ENCODE data around the gene LRRC7. TPM values are rescaled to one million over a fixed set of nuclear protein-coding genes. Genes with fewer than 3 reads are reported as not detected.

LRRC7 gene
- total RNA-seq, 1 donor from 2014 or later: 0.94 TPM

DNA sequence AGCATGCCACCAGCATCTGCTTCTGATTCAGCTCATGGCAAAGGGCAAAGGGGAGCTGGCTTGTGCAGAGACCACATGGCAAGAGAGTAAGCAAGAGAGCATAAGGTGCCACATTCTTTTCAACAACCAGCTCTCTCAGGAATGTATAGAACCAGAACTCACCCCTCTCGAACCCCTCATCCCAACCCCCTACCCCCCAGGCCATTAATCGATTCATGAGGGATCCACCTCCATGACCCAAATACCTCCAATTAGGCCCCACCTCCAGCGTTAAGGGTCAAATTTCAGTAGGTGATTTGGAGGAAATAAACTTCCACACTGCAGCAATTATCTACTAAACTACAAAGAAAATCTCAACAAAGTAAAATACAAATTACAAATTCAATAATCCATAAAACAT is 32.2 kb upstream of the LRRC7 start:
- peaks cover 11% of the 10 kb centered on the region for H3K27me3 Mint-ChIP-seq (ENCODE audit: unreplicated experiment)
- no peak overlapping the region for H3K27ac Mint-ChIP-seq (ENCODE audit: unreplicated experiment)

DNA sequence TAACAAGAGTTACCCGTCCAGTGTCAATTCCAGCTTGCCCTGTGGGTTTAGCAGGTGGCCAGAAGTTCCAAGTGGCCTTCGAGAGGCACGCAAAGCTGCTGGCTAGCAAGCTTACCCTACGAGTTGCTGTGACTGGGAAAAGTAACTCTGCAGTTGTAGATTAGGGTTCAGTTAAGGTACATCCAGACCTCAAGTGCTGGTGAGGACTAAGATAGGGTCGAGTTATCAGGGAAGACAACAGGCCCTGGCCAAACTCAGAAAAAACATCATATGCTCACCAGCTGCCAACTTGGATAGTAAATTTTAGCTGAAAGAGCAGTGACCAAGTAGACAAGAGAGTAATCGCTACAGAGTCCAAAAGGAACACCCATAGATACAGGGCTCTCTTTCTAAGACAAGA is 27.7 kb upstream of the LRRC7 start:
- no peaks in the 10 kb centered on the region for H3K9me3 Mint-ChIP-seq (ENCODE audit: unreplicated experiment)
- no peak overlapping the region for H3K4me3 Mint-ChIP-seq (ENCODE audit: unreplicated experiment)
- DNase-seq (ENCODE audit: extremely low spot score, unreplicated experiment): no peak
- H3K36me3 Mint-ChIP-seq (ENCODE audit: unreplicated experiment): no peaks in the 10 kb centered on the region
- TF ChIP-seq, protein P1, sequence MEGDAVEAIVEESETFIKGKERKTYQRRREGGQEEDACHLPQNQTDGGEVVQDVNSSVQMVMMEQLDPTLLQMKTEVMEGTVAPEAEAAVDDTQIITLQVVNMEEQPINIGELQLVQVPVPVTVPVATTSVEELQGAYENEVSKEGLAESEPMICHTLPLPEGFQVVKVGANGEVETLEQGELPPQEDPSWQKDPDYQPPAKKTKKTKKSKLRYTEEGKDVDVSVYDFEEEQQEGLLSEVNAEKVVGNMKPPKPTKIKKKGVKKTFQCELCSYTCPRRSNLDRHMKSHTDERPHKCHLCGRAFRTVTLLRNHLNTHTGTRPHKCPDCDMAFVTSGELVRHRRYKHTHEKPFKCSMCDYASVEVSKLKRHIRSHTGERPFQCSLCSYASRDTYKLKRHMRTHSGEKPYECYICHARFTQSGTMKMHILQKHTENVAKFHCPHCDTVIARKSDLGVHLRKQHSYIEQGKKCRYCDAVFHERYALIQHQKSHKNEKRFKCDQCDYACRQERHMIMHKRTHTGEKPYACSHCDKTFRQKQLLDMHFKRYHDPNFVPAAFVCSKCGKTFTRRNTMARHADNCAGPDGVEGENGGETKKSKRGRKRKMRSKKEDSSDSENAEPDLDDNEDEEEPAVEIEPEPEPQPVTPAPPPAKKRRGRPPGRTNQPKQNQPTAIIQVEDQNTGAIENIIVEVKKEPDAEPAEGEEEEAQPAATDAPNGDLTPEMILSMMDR (IDR thresholded peaks at IDR 0.05): no peak
- H3K27me3 Mint-ChIP-seq (ENCODE audit: unreplicated experiment): peaks cover 18% of the 10 kb centered on the region
- no peak overlapping the region for H3K27ac Mint-ChIP-seq (ENCODE audit: unreplicated experiment)
- peaks cover 2% of the 10 kb centered on the region for H3K4me1 Mint-ChIP-seq (ENCODE audit: unreplicated experiment)

More for the DNA sequence above, 32.2 kb upstream of the LRRC7 start:
- Mint-ChIP-seq H3K4me3 (ENCODE audit: unreplicated experiment) (no peak overlapping the region), H3K4me1 (ENCODE audit: unreplicated experiment) (peaks cover 2% of the 10 kb centered on the region), H3K36me3 (ENCODE audit: unreplicated experiment) (no peaks in the 10 kb centered on the region), H3K9me3 (ENCODE audit: unreplicated experiment) (no peaks in the 10 kb centered on the region)
- no peak for DNase-seq (ENCODE audit: extremely low spot score, unreplicated experiment)
- TF ChIP-seq, protein P1 (IDR thresholded peaks at IDR 0.05): no peak

DNA sequence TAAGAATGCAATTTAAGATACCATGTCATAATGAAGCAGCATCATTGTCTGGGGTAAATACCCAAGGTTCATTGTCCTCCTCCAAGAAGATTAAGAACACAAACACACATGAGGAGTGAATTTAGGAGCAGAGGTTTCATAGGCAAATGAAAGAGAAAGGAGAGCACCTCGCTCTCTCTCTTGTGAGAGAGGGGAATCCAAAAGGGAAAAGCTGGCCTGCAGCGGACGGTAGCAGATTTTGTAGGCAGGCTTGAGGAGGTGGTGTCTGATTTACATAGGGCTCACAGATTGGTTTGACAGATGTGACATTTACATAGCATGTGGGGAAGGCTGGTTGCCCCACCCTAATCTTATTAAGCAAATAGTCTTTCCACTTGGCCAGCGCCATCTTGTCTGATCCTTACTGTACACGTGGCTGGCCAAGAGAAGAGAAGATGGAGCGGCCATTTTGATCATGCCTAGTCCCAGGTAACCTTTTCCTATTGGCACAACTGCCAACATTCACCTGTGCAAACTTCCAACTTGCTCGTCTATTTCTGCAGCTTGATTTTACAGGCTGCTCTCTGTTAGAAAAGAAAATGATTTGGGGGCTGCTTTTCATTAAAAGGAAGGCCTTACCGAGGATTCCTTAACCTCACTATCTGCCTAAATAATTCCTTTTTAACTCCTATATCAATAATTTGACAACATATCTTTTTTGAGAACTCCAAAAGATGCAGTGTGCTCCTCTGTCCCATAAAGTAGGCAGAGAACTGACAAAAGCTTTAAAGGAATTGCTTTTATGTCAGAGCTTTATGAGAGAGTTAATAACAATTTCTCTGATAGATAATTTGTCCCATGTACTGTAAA is 16.0 kb upstream of the LRRC7 start:
- TF ChIP-seq, protein P1 (IDR thresholded peaks at IDR 0.05): no peak
- Mint-ChIP-seq H3K9me3 (ENCODE audit: unreplicated experiment) (no peaks in the 10 kb centered on the region), H3K4me1 (ENCODE audit: unreplicated experiment) (no peaks in the 10 kb centered on the region), H3K27ac (ENCODE audit: unreplicated experiment) (no peak overlapping the region), H3K36me3 (ENCODE audit: unreplicated experiment) (no peaks in the 10 kb centered on the region), H3K27me3 (ENCODE audit: unreplicated experiment) (peaks cover 30% of the 10 kb centered on the region), H3K4me3 (ENCODE audit: unreplicated experiment) (no peak overlapping the region)
- no peak for DNase-seq (ENCODE audit: extremely low spot score, unreplicated experiment)

DNA sequence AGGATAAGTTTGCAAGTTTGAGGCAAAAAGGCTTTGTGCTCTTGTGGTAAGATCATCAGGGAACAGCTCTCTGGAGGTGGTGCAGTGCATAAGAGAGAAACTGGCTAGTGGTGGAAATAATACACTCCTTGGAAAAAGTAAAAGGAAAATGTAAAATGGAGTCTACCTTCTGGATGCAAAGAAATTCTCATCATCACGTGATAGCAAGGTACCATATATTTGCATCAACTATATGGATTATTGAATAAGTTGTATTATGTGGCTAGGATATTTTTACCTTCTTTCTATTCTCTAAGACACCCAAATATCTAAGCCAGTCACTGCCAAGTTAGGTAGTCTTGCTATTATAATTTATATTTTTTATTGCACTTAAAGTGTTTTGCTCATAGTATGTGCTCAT is 14.0 kb upstream of the LRRC7 start:
- H3K27ac Mint-ChIP-seq (ENCODE audit: unreplicated experiment): no peak overlapping the region
- peaks cover 9% of the 10 kb centered on the region for H3K9me3 Mint-ChIP-seq (ENCODE audit: unreplicated experiment)
- no peak overlapping the region for H3K4me3 Mint-ChIP-seq (ENCODE audit: unreplicated experiment)
- H3K27me3 Mint-ChIP-seq (ENCODE audit: unreplicated experiment): peaks cover 49% of the 10 kb centered on the region
- no peaks in the 10 kb centered on the region for H3K36me3 Mint-ChIP-seq (ENCODE audit: unreplicated experiment)
- no peak for DNase-seq (ENCODE audit: extremely low spot score, unreplicated experiment)
- TF ChIP-seq, protein P1 (IDR thresholded peaks at IDR 0.05): no peak
- no peaks in the 10 kb centered on the region for H3K4me1 Mint-ChIP-seq (ENCODE audit: unreplicated experiment)

DNA sequence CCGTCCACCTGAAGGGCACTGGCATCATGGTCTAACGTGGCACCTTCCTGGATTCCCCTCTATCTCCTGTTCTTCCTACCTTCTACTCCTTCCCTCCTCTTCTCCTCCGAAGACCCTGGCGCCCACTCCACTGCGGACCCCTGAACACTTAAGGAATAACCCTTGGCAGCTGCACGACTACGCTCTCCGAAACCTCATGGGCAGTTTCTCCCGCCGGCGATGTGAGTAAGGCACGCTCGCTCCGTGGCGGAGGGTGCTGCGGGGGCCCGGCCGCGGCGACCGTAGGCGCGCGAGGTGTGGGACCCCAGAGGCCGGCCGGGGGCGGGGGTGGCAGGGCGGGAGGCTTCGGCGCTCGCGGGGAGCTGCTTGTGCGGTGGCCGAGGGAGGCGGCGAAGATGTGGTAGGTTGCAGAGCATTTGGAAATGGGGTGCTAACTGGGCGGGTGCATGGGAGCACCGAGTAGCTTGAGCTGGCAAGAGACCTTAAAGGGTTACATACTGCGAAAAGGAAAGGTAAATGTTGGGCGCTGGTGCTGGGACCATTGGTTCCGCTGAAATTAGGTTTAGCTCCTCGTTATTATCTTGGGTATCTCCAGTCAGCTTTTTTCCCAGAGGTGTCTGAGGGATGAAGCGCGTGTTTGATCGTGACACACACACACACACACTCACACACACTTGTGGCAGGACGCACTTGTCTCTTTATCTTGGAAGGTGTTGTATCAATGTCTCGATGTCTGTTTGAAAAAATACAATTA is 876 bp downstream of the LRRC7 start:
- TF ChIP-seq, protein P1 (IDR thresholded peaks at IDR 0.05): no peak
- DNase-seq (ENCODE audit: extremely low spot score, unreplicated experiment): no peak
- peaks cover 24% of the 10 kb centered on the region for H3K4me1 Mint-ChIP-seq (ENCODE audit: unreplicated experiment)
- H3K27ac Mint-ChIP-seq (ENCODE audit: unreplicated experiment): no peak overlapping the region
- no peaks in the 10 kb centered on the region for H3K9me3 Mint-ChIP-seq (ENCODE audit: unreplicated experiment)
- no peaks in the 10 kb centered on the region for H3K36me3 Mint-ChIP-seq (ENCODE audit: unreplicated experiment)
- peaks cover 77% of the 10 kb centered on the region for H3K27me3 Mint-ChIP-seq (ENCODE audit: unreplicated experiment)
- peak overlapping the region; percentile 79 for H3K4me3 Mint-ChIP-seq (ENCODE audit: unreplicated experiment)
